Breast epithelium (tissue), 3 donors: ENCODE results near the gene KRT28.

Source experiments
- POLR2A ChIP-seq: fragments of 450-650 bp; IDR thresholded peaks from one replicate; pipeline ENCODE4 v1.6.1; 2016; ENCODE audit warnings: antibody characterized with exemption, mild to moderate bottlenecking, moderate library complexity
- POLR2AphosphoS5 ChIP-seq, 3 donors: sonication (generic); formaldehyde crosslinking; IDR thresholded peaks; one replicate each; pipeline ENCODE4 v1.6.1; 2017; ENCODE audit warnings: antibody characterized with exemption in 3 of 3

GRCh38 chr17:40812639-40813038 is 12.9 kb upstream of the KRT28 start:
- TF ChIP-seq POLR2AphosphoS5 (IDR thresholded peaks at IDR 0.05): no peak
- TF ChIP-seq POLR2A: no peak
